Hippocampal formation (tissue), 2 donors: ENCODE data around the gene GDF10.

ENCODE experiments used
- DNase-seq, 2 donors: peaks; one replicate each; lab custom pipeline; 2025; lab: John Stamatoyannopoulos, UW

GDF10 gene

GRCh38 chr10:47334466-47335295 is 34.7 kb downstream of the GDF10 start:
- DNase-seq: no peak

GRCh38 chr10:47335906-47336305 is 35.9 kb downstream of the GDF10 start:
- DNase-seq: no peak

DNA sequence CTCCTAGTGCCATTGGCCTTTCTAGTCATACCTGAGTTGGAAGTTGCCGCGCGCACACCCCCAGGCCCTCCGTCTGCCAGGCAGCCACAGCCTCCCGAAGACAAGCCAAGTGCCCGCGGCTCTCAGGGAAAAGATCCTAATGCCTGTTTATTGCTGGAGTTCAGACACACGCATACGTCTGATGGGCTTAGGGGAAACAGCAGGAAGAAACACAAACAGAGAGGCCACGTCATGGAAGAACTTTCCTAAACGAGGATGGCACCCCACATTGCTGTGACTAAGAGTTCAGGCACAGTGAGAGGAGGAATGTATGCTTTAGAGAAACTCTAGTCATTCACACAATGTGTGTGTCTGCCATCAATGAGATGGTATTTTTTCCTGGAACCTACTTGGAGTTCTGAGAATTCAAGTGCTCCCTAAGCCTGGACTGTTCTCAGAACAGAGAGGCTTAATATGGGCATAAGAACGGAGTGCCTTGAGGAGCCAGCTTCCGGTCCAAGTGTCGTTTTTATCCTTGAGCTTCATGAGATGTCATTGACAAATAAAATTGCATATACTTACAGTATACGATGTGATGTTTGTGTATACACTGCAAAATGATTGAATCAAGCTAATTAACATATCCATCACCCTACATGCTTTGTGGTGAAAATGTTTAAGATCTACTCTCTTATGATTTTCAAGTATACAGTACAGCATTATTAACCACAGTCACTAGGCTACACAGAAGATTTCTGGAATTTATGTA is 36.6 kb downstream of the GDF10 start:
- no peak for DNase-seq

DNA sequence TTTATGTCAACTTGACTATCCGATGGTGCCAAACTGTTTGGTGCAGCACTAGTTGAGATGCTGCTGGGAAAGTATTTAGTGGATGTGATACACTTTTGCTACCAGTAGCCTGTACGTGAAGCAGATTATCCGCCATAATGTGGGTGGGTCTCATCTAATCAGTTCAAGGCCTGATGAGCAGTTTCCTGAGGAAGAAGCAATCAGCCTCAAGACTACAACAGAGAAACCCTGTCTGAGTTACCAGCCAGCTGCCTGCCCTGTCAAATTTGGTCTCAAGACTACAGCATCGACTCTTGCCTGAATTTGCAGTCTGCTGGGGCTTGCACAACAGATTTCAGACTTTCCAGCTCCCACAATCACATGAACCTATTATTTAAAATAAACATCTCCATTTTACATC is 37.3 kb downstream of the GDF10 start:
- no peak for DNase-seq

- no peak for DNase-seq
These were observed 39.3 kb downstream of the GDF10 start for GRCh38 chr10:47339186-47339735.

DNA sequence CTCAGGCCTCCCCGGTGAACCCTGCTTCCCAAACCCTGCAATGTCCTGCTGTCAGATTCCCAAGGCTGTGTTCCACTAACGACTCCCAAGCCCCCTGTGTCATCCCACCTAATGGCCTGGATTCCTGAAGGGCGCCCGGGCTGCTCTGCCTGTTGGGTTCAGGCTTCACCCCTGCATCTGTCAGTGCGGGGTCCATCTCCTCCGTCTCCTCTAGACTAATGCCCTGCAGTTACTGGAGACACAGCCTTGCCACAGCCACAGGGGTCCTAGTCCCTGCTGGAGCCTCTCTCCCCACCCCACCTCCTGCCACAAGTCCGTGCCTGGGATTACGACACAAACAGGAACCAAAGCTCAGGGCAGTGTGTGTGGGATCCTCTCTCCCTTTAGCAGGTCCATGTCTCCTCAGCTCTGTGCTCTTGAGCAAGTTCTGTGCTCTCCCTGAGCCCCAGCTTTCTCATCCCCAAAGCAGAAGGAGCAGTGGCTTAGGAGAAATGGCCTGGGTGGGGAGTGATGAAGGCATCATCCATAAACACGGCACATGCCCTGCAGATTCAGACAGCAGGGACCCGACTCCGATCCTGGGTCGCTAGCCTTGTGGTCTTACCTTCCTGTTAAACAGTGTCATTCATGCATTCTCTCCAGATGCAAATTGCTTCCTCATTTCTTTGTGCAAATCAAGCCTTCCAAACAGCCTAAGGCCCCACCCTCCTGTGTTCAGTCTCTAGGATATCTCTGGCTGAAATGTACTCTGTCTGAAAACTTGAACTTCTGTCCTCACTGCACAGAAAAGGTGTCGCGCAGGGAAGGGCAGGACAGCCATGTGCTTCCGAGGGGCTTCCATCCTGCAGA is 40.0 kb downstream of the GDF10 start:
- DNase-seq: no peak

GRCh38 chr10:47340608-47341170 is 40.7 kb downstream of the GDF10 start:
- peak in 1 of 2 donors; percentile 29 for DNase-seq

DNA sequence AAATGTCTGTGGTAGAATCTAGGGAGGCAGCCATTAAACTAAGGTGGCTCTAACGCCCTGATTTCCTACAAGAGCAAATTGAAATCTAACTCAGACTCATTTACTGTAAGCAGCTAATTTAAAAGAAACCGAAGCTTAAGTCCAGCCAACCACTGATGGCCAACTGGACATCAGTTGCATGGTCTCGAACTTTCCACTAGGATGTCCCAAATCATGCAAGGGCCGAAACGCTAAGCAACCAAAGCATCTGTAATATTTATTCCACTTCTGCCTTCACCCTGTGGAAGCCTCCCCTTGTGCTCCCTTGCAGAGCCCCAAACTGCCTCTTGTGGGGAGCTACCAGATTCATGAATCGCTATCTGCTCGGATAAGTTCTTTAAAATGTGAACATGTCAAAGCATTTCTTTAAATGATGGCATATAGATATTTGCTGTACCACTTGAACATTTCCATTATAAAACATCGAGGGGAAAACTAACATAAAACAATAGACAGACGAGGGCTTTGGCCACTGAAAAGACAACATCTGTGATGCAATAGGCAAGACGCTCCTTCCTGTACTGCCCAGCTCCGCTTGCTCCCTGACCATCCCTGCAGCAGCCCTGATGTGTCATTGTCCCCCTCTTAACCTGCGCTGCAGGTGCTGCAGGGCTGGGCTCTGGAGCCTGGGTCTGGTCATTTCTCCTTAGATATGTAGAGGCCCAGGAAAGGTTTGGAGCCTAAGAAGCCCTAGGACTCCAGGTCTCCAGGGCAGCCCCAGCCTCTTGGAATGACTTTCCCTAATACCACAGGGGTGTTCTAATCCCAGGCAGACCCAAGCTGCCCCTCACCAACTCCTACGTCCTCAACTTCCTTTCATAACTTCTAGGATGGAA is 45.2 kb downstream of the GDF10 start:
- DNase-seq: no peak

DNA sequence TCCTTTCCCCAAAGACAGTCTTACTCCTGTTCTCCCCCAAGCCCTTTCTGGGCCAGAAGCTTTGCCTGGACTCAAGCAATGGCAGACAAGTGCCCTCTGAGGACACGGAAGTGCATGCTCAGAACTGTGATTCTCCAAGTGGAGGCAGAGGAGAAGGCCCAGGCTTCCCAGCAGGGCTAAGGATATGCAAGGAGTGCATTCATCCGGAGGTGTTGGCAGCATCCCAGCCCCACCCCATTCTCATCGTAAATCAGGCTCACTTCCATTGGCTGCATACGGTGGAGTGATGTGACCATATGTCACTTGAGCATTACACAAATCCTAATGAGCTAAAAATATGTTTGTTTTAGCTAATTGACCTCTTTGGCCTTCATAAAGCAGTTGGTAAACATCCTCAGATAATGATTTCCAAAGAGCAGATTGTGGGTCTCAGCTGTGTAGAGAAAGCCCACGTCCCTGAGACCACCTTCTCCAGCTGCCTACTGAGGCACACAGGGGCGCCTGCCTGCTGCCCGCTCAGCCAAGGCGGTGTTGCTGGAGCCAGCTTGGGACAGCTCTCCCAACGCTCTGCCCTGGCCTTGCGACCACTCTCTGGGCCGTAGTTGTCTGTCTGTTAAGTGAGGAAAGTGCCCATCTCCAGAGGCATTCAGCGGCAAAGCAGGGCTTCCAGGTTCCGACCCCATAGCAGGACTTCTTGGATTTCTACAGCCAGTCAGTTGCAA is 46.7 kb downstream of the GDF10 start:
- no peak for DNase-seq

- DNase-seq: no peak
These were observed 47.3 kb downstream of the GDF10 start for GRCh38 chr10:47347303-47347675.

- DNase-seq: no peak
These were observed 48.2 kb downstream of the GDF10 start, which contains the start of gene RBP3 for GRCh38 chr10:47348138-47348651. RBP3 (plus strand) TSS chr10:47348363; CDS start chr10:47348485, 122 bp downstream.

GRCh38 chr10:47348661-47349470 is 48.9 kb downstream of the GDF10 start:
- DNase-seq: no peak

- no peak for DNase-seq
These were observed 49.5 kb downstream of the GDF10 start for GRCh38 chr10:47349516-47349915.

DNA sequence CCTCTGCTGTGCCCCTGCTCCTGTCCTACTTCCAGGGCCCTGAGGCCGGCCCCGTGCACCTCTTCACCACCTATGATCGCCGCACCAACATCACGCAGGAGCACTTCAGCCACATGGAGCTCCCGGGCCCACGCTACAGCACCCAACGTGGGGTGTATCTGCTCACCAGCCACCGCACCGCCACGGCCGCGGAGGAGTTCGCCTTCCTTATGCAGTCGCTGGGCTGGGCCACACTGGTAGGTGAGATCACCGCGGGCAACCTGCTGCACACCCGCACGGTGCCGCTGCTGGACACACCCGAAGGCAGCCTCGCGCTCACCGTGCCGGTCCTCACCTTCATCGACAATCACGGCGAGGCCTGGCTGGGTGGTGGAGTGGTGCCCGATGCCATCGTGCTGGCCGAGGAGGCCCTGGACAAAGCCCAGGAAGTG is 50.0 kb downstream of the GDF10 start:
- no peak for DNase-seq

- DNase-seq: no peak
These were observed 51.0 kb downstream of the GDF10 start for GRCh38 chr10:47350671-47351640.

GRCh38 chr10:47351899-47352815 is 52.2 kb downstream of the GDF10 start:
- DNase-seq: no peak
